HL-60/S4 (cell line): Measurements from ENCODE around the gene GRAMD1A.
"Not testable (repeated sequence)": the region's sequence is repeated elsewhere in the genome, so short reads cannot be mapped to it uniquely, and the experiment has no call there.

Experiments
- in situ Hi-C: fragments of 300-500 bp; cut with MboI; formaldehyde crosslinking; loops from 2 replicates; pipeline ENCODE4 v1.14.3; 2022; ENCODE audit warnings: low sequenced_read_pairs

GRAMD1A gene

GRCh38 chr19:35000647-35001501 is 751 bp downstream of the GRAMD1A start:
- in situ Hi-C loops: no loop called here

DNA sequence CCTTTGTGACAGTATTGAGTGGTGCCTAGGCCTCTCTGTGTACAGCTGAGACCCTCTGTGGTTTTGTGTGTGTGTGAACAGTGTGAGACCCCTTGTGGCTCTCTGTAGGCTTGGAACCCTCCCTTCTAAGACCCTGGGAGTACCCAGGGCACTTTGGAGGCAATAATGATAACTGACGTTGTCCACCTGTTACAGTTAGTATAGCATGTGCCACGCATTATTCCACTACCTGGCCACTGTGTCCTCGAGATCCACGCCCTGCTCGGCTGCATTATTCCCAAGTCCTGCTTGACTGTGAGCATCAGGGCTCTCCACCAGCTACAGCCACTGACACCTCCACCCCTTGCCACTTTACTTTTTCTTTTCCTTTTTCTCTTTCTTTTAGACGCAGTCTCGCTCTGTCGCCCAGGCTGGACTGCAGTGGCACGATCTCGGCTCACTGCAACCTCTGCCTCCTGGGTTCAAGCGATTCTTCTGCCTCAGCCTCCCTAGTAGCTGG is 2.0 kb downstream of the GRAMD1A start:
- in situ Hi-C loops: no loop called here

GRCh38 chr19:35004517-35005255 is 4.6 kb downstream of the GRAMD1A start:
- in situ Hi-C loops: no loop called here

- in situ Hi-C loops: no loop called here
Measured at GRCh38 chr19:35005256-35005977, 5.3 kb downstream of the GRAMD1A start.

DNA sequence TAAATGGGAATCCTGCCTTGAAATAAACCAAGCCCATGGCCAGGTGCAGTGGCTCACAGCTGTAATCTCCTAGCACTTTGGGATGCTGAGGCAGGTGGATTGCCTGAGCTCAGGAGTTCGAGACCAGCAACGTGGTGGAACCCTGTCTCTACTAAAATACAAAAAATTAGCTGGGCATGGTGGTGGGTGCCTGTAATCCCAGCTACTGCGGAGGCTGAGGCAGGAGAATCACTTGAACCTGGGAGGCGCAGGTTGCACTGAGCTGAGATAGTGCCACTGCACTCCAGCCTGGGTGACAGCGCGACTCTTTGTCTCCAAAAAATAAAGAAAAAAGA is 5.9 kb downstream of the GRAMD1A start:
- in situ Hi-C loops: not testable (repeated sequence)

- in situ Hi-C loops: no loop called here
Measured at GRCh38 chr19:35006342-35006998, 6.3 kb downstream of the GRAMD1A start.

DNA sequence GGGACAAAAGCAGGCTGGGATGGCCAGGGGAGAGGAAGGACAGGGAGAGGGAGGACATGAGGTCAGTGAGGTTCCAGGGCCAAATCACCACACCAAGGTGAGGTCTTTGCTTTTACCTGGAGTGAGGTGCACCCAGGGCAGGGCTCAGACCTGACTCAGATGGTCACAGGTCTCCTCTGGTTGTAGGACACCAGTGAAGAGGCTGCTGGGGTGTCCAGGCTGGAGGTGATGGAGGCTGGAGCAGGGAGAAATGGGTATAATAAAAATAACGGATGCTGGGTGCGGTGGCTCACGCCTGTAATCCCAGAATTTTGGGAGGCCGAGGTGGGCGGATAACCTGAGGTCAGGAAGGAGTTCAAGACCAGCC is 6.9 kb downstream of the GRAMD1A start:
- in situ Hi-C loops: no loop called here

DNA sequence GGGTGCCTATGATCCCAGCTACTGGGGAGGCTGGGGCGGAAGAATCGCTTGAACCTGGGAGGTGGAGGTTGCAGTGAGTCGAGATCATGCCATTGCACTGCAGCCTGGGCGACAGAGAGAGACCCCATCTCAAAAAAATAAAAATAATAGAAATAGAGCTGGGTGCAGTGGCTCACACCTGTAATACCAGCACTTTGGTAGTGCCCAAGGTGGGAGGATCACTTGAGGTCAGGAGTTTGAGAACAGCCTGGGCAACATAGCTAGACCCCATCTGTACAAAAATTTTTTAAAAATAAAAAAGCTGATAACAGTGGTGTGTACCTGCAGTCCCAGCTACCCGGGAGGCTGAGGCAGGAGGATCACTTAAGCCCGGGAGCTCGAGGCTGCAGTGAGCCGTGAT is 7.3 kb downstream of the GRAMD1A start:
- in situ Hi-C loops: not testable (repeated sequence)

GRCh38 chr19:35008891-35009341 is 8.8 kb downstream of the GRAMD1A start:
- in situ Hi-C loops: no loop called here

DNA sequence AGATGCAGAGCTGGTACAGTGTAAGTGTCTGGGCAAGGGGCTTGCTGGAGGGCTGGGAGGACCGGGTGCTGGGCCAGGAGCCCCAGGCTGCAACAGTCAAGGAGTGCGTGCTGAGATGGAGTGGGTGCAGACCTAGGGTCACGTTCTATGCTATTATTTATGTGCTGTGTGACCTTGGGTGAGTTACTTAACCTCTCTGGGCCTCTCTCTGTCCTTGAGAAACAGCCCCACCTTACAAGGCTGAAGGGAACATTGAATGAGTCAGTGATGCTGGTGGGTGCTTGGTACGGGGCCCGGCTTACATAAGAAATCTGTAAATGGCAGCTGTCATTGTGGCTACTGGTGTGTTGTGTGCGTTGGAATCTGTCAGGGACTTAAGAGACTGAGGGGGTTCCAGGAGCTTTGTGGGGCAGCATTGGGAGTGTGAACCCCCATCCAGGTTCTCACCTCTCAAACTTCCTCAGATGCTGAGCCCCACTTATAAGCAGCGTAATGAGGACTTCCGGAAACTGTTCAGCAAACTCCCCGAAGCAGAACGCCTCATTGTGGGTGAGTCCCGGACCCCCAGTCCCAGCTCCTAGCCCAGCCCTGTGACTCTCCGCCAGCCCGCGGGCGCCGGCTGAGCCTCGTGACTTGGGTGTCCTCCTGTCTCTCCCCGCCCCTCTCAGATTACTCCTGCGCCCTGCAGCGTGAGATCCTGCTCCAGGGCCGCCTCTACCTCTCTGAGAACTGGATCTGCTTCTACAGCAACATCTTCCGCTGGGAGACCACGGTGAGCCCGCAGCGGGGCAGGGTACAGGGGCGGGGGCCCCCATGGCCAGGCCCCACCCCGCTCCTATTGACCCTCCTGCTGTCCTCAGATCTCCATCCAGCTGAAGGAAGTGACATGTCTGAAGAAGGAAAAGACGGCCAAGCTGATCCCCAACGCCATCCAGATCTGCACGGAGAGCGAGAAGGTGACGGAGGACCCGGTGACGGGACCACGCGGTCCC is 9.6 kb downstream of the GRAMD1A start:
- in situ Hi-C loops: no loop called here

GRCh38 chr19:35011091-35011689 is 11.1 kb downstream of the GRAMD1A start:
- in situ Hi-C loops: no loop called here

- in situ Hi-C loops: no loop called here
Measured at GRCh38 chr19:35011737-35012682, 11.9 kb downstream of the GRAMD1A start.

DNA sequence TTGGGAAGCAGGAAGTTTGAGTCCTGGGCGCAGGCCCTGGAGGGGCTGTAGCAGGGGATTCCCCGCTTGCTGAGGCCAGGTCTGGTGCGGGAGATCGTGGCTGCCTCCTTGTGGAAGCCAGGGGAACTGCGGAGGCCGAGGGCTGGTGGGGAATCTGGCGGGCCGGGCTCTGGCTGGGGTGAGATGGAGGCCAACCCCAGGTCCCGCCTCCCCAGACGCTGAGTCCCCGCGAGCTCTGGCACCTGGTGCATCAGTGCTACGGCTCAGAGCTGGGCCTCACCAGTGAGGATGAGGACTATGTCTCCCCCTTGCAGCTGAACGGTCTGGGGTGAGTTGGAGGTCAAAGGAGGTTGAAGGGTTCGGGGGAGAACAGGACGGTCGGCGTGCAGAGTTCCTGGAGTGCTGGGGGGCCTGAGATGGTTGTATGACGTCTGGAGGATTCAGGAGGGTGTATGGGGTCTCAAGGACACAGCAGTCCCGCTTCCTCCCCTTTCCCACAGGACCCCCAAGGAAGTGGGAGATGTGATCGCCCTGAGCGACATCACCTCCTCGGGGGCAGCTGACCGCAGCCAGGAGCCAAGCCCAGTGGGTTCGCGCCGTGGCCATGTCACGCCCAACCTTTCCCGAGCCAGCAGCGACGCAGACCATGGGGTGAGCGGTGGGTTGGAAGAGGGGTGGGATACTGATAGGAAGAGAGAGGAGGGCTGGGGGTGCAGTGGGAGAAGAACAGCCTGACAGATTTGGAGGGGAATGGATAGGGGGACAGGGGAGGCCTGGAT is 13.1 kb downstream of the GRAMD1A start:
- in situ Hi-C loops: no loop called here

DNA sequence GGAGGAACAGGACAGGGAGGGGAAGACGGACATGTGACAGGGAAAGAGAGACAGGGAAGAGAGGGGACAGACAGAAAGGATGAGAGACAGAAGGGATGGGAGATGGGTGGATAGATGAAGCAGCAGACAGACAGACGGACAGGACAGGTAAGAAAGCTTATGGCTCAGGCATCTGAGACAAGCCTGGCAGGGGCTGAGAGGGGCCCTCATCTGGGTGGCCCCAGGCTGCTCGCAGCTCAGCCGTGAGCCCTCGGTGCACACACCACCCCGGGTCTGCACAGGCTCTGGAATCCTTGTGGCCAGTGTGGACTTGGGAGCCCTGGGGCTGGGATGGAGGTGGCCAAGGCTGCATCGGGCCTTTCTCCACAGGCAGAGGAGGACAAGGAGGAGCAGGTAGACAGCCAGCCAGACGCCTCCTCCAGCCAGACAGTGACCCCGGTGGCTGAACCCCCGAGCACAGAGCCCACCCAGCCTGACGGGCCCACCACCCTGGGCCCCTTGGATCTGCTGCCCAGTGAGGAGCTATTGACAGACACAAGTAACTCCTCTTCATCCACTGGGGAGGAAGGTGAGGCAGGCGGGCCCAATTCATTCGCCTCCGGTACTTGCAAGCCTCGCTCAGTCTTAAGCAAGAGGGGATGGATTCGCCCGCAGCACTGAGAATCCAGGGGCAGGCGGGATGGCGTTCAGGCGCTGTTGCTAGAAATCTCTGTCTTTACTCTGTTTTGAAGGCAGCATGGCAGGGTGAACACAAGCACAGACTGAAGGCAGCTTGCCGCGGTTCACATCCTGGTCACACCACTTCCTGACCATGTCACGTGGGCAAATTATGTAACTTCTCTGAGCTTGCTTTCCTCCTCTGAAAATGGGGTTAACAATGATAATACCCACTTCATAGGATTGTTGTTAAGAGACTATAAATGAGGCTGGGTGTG is 14.0 kb downstream of the GRAMD1A start:
- in situ Hi-C loops: no loop called here

- in situ Hi-C loops: not testable (repeated sequence)
Measured at GRCh38 chr19:35014774-35015173, 14.7 kb downstream of the GRAMD1A start.

DNA sequence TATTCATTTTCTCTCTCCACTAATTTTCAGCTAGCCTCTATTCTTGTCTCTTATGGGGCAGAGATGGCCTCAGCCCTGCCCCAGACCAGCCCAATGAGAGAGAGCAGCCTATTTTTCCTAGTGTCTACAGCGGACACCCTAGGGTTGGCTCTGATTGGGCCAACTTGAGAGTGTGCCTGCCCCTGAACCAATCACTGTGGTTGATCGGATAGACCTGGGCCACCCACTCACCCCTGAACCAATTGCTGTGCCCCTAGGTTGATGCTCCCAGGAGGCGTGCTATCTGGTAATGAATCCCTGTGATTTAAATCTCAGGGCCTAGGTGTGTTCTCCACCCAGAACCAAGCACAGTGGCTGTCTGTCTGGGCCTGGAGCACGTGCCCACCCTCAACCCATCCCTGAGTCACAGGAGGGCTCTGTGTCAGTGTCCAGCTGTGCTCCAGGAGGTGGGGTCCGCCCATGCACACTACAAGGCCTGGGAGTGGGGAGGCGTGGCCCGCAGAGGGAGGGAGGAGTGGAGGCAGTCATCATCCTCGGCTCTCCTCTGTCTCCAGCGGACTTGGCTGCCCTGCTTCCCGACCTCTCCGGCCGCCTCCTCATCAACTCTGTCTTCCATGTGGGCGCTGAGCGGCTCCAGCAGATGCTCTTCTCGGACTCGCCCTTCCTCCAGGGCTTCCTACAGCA is 15.3 kb downstream of the GRAMD1A start:
- in situ Hi-C loops: no loop called here
